ENCODE data around the gene DLST.

- TF ChIP-seq CTCF (IDR thresholded peaks at IDR 0.05; ENCODE audit: poor library complexity), result no peak
- TF ChIP-seq EZH2 (IDR thresholded peaks at IDR 0.05; ENCODE audit: borderline replicate concordance), result no peak
- no peak for TF ChIP-seq EZH2phosphoT487 (IDR thresholded peaks at IDR 0.05; ENCODE audit: low read depth, severe bottlenecking, unreplicated experiment)
Observed at GRCh38 chr14:74855021-74855420, 26.7 kb upstream of the DLST start.

Data from hepatocyte (in vitro differentiated cells).